ENCODE measurements around the gene CACNA1S. TPM values are rescaled to one million over a fixed set of nuclear protein-coding genes. Genes with fewer than 3 reads are reported as not detected.

CACNA1S gene
- total RNA-seq, 4 donors from 2014 or later: 0.07 TPM; not detected in 3

DNA sequence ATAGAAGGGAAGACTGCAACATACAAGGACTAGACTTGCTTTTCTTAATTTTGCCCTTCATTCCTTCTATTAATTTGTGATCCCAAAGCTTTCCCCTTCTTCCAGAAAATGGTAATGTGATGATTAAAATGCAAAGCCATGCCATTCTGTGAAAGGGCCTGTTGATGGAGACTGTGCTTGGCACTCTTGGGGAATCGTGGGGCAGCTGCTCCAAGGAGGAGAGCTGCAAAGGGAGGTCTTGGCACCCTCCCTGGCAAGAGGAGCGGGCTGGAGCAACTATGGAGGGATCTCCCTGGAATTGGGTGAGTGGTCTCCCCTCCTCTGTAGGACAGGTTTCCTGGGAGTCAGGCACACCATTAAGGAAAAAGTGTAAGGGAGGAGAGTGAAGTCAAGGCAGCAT lies 16.6 kb downstream of the CACNA1S start:
- H3K9me3 ChIP-seq: no peaks in the 10 kb centered on the region
- no peaks in the 10 kb centered on the region for H3K4me1 ChIP-seq
- DNase-seq: no peak
- no peaks in the 10 kb centered on the region for H3K27me3 ChIP-seq
- intact Hi-C loops (cut with DNase I; ENCODE audit: low total_unique reads): no loop called here
- no peak overlapping the region for H3K27ac ChIP-seq
- H3K4me3 ChIP-seq: no peak overlapping the region
- no peaks in the 10 kb centered on the region for H3K36me3 ChIP-seq
- TF ChIP-seq, protein P1, sequence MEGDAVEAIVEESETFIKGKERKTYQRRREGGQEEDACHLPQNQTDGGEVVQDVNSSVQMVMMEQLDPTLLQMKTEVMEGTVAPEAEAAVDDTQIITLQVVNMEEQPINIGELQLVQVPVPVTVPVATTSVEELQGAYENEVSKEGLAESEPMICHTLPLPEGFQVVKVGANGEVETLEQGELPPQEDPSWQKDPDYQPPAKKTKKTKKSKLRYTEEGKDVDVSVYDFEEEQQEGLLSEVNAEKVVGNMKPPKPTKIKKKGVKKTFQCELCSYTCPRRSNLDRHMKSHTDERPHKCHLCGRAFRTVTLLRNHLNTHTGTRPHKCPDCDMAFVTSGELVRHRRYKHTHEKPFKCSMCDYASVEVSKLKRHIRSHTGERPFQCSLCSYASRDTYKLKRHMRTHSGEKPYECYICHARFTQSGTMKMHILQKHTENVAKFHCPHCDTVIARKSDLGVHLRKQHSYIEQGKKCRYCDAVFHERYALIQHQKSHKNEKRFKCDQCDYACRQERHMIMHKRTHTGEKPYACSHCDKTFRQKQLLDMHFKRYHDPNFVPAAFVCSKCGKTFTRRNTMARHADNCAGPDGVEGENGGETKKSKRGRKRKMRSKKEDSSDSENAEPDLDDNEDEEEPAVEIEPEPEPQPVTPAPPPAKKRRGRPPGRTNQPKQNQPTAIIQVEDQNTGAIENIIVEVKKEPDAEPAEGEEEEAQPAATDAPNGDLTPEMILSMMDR (IDR thresholded peaks at IDR 0.05): no peak
- no peak for TF ChIP-seq POLR2A (IDR thresholded peaks at IDR 0.05)

- H3K4me3 ChIP-seq: no peak overlapping the region
- no peaks in the 10 kb centered on the region for H3K27me3 ChIP-seq
- TF ChIP-seq, protein P1 (IDR thresholded peaks at IDR 0.05): no peak
- TF ChIP-seq POLR2A (IDR thresholded peaks at IDR 0.05): no peak
- DNase-seq: no peak
- H3K9me3 ChIP-seq: no peaks in the 10 kb centered on the region
- H3K27ac ChIP-seq: no peak overlapping the region
- intact Hi-C loops (cut with DNase I; ENCODE audit: low total_unique reads): no loop called here
- H3K4me1 ChIP-seq: no peaks in the 10 kb centered on the region
- H3K36me3 ChIP-seq: no peaks in the 10 kb centered on the region
Observed at GRCh38 chr1:201094832-201095231, 17.4 kb downstream of the CACNA1S start.

DNA sequence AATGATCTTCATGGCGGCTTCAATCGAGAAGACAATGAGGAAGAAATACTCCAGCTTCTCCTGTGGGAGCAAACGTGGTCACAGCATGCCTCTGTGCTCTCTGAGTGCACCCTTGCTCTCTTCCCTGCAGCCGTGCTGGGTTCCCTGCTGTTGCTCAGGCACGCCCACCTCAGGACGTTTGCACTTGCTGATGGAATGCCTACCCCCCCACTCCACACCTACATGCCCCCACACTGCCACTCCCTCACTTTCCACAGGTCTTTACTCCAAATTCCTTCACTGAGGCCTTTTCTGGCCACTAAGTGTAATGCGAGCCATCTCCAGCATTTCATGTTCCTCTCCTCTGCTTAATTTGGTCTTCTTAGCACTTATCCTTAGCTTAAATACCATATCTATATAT lies 18.3 kb downstream of the CACNA1S start:
- no peaks in the 10 kb centered on the region for H3K4me1 ChIP-seq
- no peak for DNase-seq
- intact Hi-C loops (cut with DNase I; ENCODE audit: low total_unique reads): no loop called here

DNA sequence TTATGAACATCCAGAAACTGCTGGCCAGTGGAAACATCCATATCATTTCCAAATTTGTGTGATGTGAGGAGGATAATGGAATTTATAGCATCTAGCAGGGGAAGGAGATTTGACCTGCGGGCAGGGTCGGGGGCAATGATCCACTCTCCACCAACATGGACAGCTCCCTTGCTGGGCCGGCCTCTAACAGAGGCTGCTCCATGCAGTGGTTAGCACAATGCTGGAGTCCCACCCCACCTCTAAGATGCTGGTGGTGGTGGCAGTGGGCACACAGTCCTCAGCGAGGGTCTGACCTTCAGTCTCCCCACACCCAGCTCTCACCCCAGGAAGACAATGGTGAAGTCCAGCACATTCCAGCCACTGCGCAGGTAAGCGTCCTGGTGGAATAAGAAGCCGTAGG lies 18.7 kb downstream of the CACNA1S start:
- TF ChIP-seq, protein P1 (IDR thresholded peaks at IDR 0.05): no peak
- no peak for TF ChIP-seq POLR2A (IDR thresholded peaks at IDR 0.05)
- Histone ChIP-seq H3K9me3 (no peaks in the 10 kb centered on the region), H3K4me1 (no peaks in the 10 kb centered on the region), H3K27me3 (no peaks in the 10 kb centered on the region), H3K4me3 (no peak overlapping the region), H3K27ac (no peak overlapping the region), H3K36me3 (no peaks in the 10 kb centered on the region)
- intact Hi-C loops (cut with DNase I; ENCODE audit: low total_unique reads): no loop called here
- DNase-seq: no peak

More for the DNA sequence above, 18.3 kb downstream of the CACNA1S start:
- Histone ChIP-seq H3K9me3 (no peaks in the 10 kb centered on the region), H3K27ac (no peak overlapping the region), H3K36me3 (no peaks in the 10 kb centered on the region), H3K27me3 (no peaks in the 10 kb centered on the region), H3K4me3 (no peak overlapping the region)
- TF ChIP-seq, protein P1 (IDR thresholded peaks at IDR 0.05): no peak
- no peak for TF ChIP-seq POLR2A (IDR thresholded peaks at IDR 0.05)

DNA sequence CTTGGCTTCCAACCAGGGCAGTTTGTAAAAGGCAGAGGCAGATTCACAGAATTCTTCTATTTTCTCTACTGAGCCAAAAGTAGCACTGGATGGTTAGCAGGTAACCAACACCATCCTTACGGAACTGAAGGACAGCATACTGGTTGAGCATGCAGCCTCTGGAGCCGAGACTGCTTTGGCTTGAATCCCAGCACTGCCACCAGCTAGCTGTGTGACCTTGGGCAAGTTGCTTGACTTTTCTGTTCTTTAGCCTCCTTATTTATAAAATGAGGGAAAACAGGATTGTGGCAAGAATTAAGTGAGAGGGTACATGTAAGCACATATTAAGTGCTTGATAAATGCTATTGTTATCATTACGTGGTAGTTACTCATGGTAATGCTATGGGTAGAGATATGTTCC lies 19.5 kb downstream of the CACNA1S start:
- Histone ChIP-seq H3K36me3 (no peaks in the 10 kb centered on the region), H3K27me3 (no peaks in the 10 kb centered on the region), H3K4me3 (no peak overlapping the region), H3K27ac (no peak overlapping the region), H3K9me3 (no peaks in the 10 kb centered on the region), H3K4me1 (no peaks in the 10 kb centered on the region)
- TF ChIP-seq, protein P1 (IDR thresholded peaks at IDR 0.05): no peak
- TF ChIP-seq POLR2A (IDR thresholded peaks at IDR 0.05): no peak
- no peak for DNase-seq
- intact Hi-C loops (cut with DNase I; ENCODE audit: low total_unique reads): no loop called here
